Lower leg skin (tissue), 4 donors: Measurements from ENCODE around the gene SPAG9. TPM values are rescaled to one million over a fixed set of nuclear protein-coding genes. Genes with fewer than 3 reads are reported as not detected.

Source experiments
- DNase-seq, 2 donors: peaks; one replicate each; pipeline ENCODE4 v3.0.0-alpha.2; 2019; ENCODE audit warnings: low spot score in 2 of 2
- H3K4me3 ChIP-seq: fragments of 200-600 bp; sonication (generic); 2 replicates; pipeline ENCODE4 v1.5.1; 2017; ENCODE audit warnings: mild to moderate bottlenecking, low read depth; ENCODE audit not compliant: poor library complexity, severe bottlenecking
- CTCF ChIP-seq, 3 donors: fragments of 450-650 bp; IDR thresholded peaks; one replicate each; pipeline ENCODE4 v1.5.1; 2016; ENCODE audit warnings: antibody characterized with exemption in 3 of 3, mild to moderate bottlenecking in 3 of 3, moderate library complexity in 2 of 3
- POLR2A ChIP-seq, 2 donors: fragments of 450-650 bp; IDR thresholded peaks; one replicate each; pipeline ENCODE4 v1.6.1; 2016 to 2017; ENCODE audit warnings: antibody characterized with exemption in 2 of 2, mild to moderate bottlenecking in 1 of 2, moderate library complexity in 1 of 2
- WGBS, 2 donors: methylation state at CpG; one replicate each; pipeline ENCODE4 v1.1.5; 2018; 5-methylcytosine and 5-hydroxymethylcytosine counted together
- intact Hi-C: fragments of 100-400 bp; cut with DNase I; formaldehyde crosslinking; loops from one replicate; pipeline ENCODE4 v1.15.0; 2023; ENCODE audit warnings: low total_unique reads
- total RNA-seq, 4 donors: library from RNA; depleted of rRNA; stranded (reverse); fragments of >200 nt; gene quantifications; one replicate each; pipeline ENCODE4 v1.1.0, GENCODE V29; 2016

The SPAG9 gene
- total RNA-seq, 4 donors from 2014 or later = 63.7 to 106 (median 69.3) TPM

DNA sequence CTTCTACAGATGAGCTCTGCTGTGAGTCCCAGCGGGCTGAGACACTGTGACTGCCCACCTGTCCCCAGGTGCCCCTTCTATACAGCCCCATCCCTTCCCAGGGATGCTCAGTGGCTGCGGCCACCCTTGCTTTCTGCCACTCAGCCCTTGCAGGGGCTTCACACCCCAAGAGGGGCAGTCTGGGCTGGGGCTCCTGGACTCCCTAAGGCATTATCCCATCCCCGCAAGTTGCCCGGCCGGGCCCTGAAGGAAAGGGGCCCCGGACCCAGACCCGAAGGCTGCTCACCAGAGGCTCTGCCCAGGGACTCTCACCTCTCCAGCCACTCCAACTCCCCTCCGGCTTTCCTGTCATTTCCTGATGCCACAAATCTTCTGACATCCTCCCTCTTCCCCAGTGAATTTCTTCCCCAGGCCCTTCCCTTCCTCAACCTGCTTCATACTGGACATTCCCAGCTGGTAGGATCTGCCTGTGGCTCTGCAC, 166.0 kb downstream of the SPAG9 start:
- DNase-seq = peak in 1 of 2 donors; percentile 87
- WGBS, 2 donors = 45 to 55% methylated on average over 8 of the region's 8 CpGs
- TF ChIP-seq CTCF (IDR thresholded peaks at IDR 0.05) (no peak), POLR2A (IDR thresholded peaks at IDR 0.05) (no peak)
- intact Hi-C loops = loop anchor here (5.0 kb wide), 2 partner anchors 87 to 102 kb away; partner anchors contain the start of gene TOB1
- no peak overlapping the region for H3K4me3 ChIP-seq

DNA sequence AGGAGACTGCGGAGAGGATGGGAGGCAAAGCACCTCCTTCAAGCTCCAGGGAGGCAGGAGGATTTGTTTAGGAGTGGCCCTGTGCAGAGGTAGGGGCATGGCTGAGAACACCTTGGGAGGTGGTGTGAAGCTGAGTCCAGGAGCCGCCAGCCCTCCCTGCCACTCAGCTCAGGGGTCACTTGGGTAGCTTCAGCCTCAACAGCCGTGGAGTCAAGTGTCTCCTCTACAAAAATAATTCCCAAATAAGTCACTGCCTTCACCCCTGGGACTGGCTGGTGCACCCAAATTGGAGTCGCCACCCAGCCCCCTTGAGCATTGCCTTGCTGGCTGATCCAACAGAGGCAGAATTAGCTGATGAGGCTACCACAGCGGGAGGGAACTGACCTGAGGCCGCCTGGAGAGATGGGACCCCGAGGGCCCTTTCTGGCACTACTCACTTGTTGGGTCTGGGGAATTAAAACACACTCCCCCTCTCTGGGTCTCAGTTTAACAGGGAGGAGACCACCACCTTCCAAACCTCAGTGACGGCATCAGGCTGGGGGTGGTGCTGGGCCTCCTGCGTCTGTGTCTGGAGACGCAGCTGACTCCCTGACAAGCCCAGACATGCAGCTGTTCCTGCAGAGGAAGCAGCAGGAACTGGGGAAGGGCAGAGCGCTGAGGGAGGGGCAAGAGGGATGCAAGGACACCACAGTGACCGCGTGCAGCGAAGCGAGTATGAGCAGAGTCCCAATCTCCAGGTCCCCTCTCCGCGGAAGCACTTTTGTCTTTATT, 166.7 kb downstream of the SPAG9 start:
- H3K4me3 ChIP-seq = no peak overlapping the region
- WGBS, 2 donors = 34 to 51% methylated on average over 16 of the region's 17 CpGs
- intact Hi-C loops = loop anchor here (5.0 kb wide), 2 partner anchors 87 to 102 kb away; partner anchors contain the start of gene TOB1
- TF ChIP-seq POLR2A (IDR thresholded peaks at IDR 0.05) = no peak
- no peak for TF ChIP-seq CTCF (IDR thresholded peaks at IDR 0.05)
- peak; percentile 80 to 93 for DNase-seq

GRCh38 chr17:50953518-50953830, 167.2 kb downstream of the SPAG9 start:
- TF ChIP-seq CTCF (IDR thresholded peaks at IDR 0.05) = no peak
- TF ChIP-seq POLR2A (IDR thresholded peaks at IDR 0.05) = no peak
- intact Hi-C loops = loop anchor here (5.0 kb wide), 2 partner anchors 86 to 101 kb away; partner anchors contain the start of gene TOB1

GRCh38 chr17:50952889-50953288, 167.8 kb downstream of the SPAG9 start:
- DNase-seq = peak in 1 of 2 donors; percentile 82
- WGBS, 2 donors = 61 to 66% methylated on average over 6 of the region's 6 CpGs
- TF ChIP-seq CTCF (IDR thresholded peaks at IDR 0.05) (no peak), POLR2A (IDR thresholded peaks at IDR 0.05) (no peak)
- intact Hi-C loops = loop anchor here (5.0 kb wide), 2 partner anchors 86 to 101 kb away; partner anchors contain the start of gene TOB1
- H3K4me3 ChIP-seq = no peak overlapping the region

More at GRCh38 chr17:50953518-50953830, 167.2 kb downstream of the SPAG9 start:
- no peak overlapping the region for H3K4me3 ChIP-seq
- peak in 1 of 2 donors; percentile 75 for DNase-seq
- 63 to 66% methylated on average over 5 of the region's 5 CpGs for WGBS, 2 donors

DNA sequence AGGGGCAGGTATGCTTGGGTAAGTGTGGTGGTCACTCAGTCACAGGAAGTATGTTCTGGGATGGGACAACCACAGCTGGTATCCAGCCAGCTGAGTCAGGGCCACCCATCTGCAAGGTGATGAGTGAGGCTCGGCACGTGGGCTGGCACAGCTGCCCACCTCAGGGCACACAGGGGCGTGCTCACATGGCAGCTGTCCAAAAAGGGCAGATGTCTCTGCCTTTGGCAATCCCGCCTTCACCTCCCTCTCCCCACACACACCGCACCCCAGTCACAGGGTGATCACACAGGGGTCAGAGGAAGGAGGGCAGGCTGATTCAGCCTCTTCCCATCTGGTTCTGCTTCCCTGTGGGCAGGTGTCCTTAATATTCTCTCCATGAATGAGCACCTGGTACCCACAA, 168.7 kb downstream of the SPAG9 start:
- H3K4me3 ChIP-seq = no peak overlapping the region
- intact Hi-C loops = loop anchor here (5.0 kb wide), 2 partner anchors 85 to 100 kb away; partner anchors contain the start of gene TOB1
- 14 to 29% methylated on average over 5 of the region's 5 CpGs for WGBS, 2 donors
- no peak for TF ChIP-seq POLR2A (IDR thresholded peaks at IDR 0.05)
- peak; percentile 76 to 90 for DNase-seq
